ENCODE measurements around the gene MAPKAPK3.

MAPKAPK3 gene

DNA sequence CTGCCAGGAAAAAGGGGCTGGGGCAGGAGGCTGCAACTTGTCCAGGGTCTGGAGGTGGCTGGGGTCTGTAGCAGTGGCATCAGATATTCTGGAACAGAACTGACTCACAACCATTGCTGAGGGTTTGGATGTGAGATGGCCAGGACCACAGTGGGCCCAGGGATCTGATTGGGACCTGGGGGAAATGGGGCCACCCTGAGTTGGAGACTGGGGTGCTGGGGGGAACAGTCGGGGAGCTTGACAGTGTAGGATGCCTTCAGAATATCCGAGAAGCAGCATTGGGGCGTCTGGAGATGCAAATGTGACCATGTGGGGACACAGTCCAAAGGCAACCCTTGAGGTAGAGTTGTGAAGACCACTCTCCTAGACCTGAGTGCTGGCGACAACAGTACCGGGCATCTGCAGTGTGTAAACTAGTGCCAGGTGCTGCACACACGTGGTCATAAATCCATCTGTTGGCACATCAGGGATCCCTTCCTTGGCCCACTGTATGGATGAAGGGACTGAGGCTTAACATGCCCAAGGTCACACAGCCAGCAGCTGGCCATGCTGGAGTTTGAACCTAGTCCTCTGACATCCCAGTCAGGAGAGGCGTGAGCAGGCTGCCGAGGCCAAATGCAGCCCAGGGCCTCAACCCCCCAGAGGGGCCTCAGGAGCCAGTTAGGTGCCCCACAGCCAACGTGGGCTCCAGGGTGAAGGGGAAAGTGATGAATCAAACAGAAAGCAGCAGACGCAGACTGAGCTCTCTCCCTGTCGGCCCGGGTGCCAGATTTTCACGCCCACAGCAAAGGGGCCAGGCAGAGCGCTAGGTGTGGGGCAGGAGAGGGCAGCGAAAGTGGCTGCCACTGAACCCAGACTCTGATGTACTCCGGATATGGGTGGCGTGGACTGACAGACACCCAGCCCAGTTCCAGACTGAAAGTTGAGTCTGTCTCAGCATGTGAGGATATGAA lies 28.9 kb upstream of the MAPKAPK3 start:
- DNase-seq, result no peak

DNA sequence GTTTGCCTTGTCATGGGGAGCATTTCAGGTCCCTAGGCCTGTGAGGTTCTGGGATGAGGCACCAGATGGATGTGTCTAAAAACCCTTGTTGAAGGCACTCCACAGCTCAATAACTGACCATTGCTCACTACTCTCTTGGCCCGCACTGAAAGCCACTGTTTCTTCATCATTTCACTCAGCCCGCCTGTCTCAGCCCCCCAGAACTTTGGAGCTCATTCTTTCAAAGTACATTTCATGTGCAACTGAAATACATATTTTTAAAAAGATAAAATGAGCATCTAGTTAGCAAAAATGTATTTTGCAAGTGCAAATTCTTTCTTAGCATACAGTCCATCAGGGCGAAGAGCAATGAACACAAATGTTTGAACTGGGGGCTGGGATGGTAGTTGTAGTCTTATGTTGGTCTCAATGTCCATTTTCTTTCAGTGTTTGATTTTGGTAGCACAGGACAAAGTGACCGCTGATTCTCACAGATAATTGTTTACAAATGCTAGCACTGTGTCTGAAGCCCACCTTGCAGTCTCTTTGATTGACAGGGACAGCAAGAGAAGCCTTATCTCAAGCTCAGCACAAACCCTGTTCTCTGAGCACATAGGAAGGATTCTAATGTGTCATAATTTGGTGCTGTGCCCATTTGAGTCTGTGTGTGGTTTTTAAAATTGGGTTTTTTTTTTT lies 28.1 kb upstream of the MAPKAPK3 start:
- no peak for DNase-seq

DNA sequence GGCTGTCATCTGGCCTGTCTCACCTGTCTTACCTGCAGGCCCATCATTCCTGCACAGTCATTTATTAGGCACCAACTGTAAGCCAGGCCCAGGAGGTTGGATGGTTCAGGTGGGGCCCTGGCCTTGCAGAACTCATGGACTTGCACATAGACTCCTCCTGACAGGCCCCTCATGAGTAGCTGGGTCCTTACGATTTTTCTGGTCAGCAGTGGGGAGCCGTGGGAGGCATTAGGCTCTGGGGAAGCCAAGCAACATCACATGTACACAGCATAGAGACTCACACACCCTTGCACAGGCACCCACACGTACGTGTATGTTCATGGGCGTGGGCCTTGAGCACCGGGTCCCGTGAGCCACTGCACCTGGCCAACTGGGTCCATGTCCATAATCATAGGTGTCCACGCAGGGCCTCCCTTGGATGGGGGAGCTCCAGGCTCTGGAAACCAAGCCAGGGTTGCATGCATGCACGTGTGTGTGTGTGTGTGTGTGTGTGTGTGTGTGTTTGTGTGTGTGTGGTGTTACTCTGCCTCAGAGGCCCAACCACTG lies 25.7 kb upstream of the MAPKAPK3 start:
- no peak for DNase-seq

DNA sequence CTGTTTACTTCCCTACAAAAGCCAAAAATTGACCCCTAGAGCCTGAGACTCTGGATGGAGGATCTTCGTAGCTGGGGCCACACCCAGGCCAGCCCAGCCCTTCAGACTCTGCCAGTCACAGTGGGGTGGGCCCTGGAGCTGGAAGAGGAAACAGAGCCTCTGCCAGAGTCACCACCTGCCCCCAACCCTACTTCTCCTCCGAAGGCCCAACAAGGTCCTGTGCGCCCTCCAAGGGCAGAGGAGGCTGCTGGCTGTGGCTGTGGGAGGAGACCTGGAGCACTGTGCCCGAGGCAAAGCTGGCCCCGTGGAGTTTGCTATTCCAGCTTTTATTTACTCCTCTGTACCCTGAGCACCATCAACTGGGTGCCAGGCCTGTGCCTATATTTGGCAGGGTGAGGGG lies 24.4 kb upstream of the MAPKAPK3 start:
- DNase-seq, result no peak

DNA sequence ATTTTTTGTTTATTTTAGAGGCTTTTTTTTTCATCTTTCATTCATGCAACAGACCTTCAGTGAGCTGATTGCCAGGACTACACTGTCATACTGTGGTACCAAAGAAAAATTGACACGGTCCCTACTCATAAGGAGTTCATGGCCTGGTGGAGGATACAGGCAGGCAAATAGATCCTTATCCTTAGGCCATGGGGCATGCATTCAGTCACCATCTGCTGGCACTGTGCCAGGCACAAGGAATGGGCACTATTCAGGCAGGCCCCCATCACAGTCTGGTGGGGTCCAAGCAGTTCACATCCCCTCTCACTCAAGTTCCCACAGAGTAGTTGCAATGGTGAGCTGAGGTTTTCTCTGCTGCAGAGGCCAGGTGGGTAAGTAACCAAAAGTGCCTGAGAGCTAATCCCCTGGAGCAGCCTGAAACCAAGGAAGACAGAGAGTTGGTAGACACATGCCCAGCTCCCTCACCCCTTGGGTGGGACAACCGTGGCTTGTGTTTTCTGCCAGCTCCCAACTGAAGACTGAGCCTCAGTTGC lies 22.6 kb upstream of the MAPKAPK3 start:
- no peak for DNase-seq

DNA sequence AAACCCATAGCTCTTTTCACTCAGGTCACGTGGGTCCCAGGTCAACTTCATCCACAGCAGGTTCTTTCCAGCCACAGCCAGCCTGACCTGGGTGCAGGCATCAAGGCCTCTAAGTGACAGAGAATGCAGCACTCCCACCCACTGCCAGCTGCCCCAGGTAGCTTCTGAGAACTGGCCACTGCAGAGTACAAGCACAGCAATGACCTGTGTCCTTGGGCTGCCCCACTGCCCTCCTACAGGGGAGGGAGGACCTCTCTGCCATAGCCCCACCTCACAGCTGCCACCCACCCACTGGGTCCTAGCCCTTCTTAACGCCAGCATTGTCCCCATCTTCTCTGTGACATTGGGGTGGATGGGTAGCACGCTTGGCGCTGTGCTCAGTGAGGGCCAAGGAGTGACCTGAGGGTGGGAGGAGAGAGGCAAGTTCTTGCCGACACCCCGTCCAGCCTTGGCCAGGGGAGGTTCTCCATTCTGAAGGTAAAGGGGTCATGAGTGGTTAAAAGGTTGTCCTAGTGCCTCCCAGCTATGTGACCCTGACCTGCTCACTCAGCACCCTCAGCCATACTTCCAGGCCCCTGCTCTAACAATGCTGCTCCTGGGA lies 17.7 kb upstream of the MAPKAPK3 start:
- DNase-seq, result no peak

DNA sequence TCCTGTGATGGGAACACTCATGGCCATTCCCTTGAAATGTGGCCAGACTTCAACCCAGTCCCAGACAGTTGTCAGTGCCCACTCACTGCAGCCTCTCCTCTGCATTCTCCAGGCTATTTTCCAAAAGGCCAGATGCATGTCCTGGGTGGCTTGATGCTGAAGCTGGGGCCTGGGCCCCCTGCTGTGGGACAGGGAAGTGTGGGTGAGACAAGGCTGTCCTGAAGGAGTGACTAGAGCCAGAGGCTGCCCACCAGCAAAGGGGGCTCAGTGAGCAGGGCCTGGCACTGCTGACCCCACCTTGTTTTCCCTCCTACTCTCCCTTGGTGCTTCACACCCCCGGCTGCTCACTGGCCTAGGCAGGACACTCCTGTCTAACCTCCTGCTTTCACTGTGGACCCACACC lies 17.2 kb upstream of the MAPKAPK3 start:
- no peak for DNase-seq

DNA sequence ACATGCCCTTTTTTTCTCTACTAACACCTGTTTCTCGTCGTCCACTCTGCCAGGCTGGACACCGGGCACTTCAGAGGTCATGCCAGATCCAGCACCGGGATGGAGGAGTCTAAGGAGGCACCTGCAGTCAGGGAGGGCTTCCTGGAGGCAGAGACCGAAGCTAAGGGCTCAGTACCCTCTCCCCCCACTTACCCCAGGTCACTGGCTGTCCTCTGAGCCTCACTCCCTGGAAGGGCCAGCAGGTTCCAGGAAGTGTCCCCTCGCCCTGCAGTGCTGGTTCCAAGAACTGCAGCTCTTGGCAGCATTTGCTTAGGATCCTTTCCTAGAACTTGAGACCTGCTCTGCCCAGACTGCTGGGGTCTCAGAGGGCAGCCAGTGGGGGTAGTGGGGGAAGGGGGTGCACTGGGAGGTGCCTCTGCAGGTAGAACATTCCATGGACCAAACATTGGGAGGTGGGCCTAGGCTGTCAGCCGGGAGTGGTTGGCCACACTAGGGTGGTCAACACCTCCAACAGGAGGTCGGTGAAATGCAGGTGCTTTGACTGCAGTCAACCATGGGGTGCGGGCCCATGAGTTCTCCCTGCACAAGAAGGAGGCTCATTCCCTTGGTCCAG lies 16.7 kb upstream of the MAPKAPK3 start:
- DNase-seq, result no peak

DNA sequence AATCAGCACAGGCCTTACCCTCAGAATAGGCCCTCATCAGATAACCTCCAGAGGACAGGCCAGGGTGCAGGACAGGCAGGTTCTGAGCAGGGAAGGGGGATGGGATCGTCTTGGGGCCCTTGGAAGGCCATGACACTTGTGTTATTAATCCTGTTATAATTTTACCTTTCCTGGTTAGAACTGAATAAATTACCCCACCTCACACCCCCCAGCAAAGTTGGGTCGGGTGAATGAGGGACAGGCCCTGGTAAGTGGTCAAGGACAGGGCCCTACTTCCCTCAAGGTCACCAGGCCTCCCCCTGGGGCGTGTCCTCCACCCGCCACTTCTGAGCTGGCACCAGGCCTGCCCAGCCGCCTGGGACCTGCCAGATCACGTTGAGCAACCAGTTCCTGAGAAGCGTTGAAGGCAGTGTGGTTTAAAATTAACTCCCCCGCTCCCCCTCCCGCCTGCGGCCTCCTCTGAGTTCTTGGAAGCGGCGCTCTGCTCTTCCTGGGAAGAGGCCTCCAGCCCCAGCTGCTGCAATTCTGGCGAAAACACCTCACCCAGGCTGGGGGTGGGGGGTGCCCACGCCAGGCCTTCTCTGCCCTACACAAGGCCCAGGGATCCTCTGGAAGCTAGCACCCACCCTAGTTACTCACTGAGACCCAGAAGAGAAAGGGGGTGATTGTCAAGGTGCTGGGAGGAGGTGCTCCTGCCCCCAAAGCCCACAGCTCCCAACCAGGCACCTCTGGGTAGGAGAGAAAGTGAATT lies 15.9 kb upstream of the MAPKAPK3 start:
- no peak for DNase-seq

DNA sequence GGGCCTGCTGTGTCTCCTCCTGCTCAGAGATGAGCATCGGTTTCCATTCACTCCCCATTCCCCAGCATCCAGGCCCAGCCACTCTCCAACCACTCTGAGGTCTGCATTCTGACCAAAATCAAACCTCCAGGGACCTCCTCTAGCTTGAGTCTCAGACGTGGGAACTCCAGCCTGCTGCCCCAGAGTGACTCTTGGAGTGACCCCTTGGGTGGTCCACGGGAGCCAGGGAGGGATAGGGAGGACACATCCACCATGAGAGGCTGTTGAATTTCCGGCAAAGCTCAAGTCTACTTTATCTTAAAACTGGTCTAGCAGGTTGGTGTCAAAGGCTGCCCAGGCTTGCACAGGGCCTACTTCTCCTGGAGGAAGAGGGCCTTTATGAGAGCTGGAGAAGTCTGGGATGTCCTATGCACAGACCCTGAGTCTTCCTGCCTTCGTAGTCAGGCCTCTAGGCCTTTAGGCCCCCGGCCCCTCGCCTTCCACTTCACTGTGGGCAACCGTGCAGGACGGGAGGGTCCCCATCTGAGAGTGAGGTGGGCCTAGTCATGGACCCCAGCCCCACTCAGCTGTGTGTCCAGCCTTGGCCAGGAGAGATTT lies 14.3 kb upstream of the MAPKAPK3 start:
- no peak for DNase-seq

DNA sequence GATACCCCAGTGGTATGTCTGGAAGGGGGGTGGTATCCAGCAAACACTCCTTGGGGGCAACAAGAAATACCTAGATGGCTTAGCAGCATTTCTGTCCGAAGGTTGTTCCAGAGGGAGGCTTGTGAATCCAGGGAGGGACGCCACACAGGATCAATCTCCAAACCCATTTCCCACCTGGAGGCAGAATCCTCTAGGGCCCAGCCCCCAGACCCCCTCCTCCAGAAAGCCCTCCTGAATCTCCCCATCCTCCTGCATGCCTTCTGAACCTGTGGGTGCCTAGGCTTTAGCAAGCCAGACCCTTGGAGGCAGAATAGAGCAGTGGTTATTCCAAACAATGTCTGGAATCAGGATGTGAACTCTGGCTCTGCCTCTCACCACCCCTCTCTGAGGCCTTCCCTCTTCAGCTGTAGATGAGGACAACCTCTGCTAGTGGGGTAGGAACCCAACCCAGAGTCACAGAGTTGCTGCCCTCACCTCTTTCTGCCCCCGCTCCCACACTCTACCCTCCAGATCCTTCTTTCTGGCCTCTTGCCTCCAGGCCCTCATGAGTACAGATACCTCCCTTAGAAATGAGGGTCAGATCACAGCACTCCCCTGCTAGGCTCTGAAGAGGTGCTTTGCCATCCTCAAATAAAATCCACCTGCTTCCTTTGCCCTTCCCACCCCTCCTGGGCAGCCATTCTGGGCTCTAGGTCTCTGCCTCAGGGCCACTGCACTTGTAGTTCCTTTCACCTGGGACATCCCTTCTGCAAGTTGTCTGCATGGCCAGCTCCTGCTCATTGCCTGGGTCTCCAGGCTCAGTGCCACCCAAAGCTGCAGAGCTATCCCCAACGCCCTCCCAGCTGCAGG lies 13.5 kb upstream of the MAPKAPK3 start:
- DNase-seq, result no peak

DNA sequence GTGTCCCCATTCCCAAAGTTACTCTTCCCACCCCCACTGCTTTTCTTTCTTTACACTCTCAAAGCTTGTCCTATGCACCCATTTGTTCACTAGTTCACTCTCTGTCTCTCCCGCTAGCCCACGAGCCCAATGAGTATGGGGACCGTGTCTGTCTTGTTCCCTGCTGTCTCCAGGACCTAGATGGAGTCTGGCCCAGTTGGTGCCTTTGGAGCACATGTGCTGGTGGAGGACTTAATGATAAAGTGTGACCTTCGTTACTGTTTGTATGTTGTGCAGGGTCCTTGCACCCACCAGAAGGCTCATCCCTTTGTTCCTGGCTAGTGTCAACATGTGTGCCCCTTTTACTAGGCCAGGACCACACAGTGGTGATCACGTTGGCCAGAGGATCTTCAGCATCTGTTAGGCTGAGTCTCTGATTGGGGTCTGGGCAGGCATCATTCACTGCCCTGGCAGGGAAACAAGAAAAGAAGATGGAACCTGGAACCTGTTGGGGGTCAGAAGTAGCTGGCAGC lies 12.8 kb upstream of the MAPKAPK3 start:
- DNase-seq, result no peak

DNA sequence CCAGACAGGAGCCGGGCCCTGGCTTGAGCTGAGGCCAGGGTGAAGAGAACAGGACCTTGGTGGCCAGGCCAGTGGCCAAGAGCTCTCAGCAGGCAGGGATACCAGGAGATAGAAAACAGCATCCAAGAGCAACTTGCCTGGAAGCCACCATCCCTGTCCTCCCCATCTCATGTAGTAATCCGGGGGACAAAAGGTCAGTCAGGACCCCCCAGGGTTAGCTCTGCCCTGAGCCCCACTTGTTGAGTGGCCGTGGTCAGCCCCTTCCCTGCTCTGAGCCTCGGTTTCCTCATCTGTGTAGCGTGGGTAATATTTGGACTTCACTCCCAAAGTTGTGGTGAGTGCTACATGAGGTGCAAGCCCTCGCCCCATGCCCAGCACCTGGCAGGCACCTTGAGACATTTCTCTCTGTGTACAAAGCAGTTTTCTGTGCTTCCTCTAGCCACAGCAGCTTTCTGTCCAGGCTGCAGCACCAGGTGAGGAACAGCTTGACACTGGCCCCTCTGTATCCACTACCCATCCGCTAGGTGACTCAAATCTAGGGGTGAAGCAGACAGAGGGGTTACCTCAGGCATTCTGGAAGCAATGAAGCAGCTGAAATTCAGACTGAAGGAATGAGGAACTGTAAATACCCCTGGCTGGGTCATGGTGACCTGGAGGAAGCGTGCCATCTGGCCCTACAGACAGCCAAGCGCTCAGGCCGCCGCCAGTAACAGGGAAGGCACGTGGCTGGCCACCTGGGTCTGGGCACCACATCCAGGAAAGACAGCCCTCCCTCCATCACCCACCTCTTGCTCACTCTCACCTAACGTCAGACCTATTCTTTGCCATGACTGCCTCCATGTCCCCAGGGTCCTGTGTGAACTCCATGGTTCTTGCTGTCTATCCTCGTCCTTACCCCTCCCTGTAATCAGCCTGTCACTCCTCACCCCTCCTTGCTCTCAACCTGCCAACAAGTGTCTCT lies 12.0 kb upstream of the MAPKAPK3 start:
- no peak for DNase-seq

DNA sequence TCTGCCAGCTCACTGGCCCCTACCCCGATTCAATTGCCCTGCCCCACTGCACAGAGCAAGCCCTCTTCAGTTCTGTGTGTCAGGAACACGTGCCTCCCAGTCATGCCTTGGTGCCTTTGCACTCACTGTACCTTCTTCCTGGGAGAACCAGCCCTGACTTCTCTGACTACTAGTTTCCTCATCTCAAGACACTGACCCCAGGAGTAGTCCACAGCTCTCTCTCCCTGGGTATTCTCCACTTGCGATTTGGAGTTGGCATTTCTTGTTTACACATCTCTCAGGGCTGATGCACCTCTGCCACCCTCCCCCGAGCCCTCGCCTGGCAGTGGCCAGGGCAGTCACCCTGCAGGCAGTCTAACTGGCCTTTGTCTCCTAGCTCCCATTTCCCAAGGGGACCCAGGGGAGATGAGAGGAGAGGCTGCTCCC lies 11.0 kb upstream of the MAPKAPK3 start:
- DNase-seq, result no peak

DNA sequence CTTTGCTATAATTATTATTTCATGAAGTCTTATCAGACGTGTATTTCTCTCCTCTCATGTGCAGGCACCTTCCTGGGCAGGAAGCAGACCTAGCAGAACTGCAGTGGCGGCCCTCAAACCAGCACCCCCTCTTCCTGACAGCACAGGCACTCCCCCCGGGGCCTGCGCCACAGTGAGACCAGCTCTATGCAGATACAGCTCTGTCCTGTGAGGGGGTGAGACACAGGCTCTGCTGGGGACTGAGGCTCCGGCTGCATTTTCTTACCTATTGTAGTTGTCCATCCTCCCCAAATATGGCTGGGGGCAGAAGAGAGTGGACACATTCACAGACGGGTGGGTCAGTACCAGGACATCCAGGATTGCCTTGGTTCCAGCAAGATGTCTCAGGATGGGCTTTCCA lies 10.4 kb upstream of the MAPKAPK3 start:
- no peak for DNase-seq

DNA sequence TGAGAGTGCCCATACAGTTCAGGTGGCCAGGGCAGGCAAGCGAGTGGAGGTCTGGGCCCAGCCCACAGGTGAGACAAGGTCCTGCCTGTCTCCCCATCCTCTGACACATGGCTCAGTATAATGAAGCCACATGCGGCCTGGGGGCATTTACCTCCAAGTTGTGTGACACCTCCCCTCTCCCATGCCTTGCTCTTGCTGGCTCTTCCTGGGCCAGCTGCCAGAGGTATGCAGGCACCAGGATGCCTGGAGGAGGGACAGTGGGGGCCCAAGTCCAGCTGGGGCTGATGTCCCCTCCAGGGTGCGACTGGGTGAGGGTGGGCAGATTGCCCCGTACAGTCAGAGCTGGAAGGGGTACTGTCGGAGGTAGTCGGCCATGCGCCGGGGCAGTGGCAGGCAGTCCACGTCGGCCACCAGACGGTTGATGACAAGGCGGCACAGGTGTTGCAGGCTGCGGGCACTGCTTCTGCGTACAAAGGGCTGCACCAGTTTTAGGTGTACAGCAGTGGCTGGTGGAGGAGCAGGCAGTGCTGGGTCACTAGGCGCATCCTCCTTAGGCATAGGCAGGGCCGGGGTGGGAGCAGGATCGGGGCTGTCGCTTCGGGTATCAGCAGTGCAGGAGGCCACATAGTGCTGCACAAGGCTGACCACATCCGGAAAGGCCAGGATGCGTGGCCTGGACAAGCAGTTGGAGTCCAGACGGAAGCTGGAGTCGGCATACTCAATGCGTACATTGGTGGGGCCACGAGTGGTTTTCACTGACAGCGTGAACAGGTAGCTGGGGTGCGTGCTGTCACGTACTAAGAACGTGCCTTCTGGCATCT lies 9.5 kb upstream of the MAPKAPK3 start:
- no peak for DNase-seq

DNA sequence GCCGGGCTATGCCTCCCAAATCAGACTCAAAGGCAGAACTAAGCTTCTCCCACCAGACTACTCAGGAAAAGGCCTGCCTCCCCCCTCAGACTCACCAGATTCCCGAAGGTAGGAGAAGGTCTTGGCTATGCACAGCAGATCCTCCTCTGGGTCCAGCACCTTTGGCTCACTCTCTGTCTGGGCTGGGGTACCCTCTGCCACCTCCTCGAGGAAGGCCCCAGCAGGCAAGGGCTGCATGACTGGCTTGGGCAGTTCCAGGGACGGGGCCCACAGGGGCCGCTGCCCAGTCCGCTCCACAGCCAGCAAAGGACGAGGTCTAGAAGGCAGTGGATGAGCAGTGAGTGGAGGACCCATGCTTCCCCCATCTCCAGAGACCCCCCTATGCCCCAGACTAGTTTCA lies 8.7 kb upstream of the MAPKAPK3 start:
- no peak for DNase-seq

DNA sequence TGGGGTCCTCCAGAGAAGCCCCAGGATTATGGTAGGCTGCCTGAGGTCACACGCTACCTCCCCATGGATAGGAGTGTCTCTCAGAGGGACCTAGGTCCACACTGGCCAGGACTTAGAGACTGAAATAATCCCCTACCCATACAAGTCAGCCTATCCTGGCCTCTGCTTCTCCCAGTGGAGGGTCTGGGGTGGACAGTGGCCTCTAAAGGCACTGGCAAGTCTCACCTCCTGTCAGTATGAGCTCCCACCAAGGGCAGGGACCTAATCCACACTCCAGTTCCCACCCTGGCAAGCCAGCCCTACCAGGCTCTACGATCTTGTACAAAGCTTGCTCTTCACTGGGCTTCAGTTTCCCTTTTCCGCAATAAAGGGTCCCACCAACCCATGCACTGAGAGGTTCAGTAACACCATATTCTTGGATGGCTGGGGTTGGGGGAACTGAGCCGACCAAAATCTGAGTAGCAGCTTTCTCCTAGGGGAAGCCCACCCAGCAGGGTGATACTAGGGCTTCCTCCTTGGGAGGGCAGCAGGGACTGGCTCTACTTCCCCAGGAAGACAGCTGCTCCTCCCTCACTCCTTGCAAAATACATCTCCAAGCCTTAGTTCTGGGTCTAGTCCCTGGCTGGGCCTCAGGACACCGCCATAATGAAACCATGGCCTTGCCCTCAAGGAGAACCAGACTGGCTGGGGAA lies 7.7 kb upstream of the MAPKAPK3 start:
- no peak for DNase-seq

Measured in activated CD4-positive, alpha-beta T cell treated with anti-CD3 and anti-CD28 coated beads for 1 hour (primary cell).